ENCODE results near the gene MYEOV. TPM values are rescaled to one million over a fixed set of nuclear protein-coding genes. Genes with fewer than 3 reads are reported as not detected.

The MYEOV gene
- total RNA-seq, 4 donors from 2014 or later: 0.35 to 1.4 TPM; not detected in 2

- no peak for TF ChIP-seq POLR2A (IDR thresholded peaks at IDR 0.05)
- no peak for TF ChIP-seq CTCF (IDR thresholded peaks at IDR 0.05)
- no peak overlapping the region for H3K4me3 ChIP-seq
- intact Hi-C loops (cut with DNase I; ENCODE audit: low total_unique reads): no loop called here
- no peak for DNase-seq
- no peaks in the 10 kb centered on the region for H3K27me3 ChIP-seq
- no peaks in the 10 kb centered on the region for H3K9me3 ChIP-seq
- H3K27ac ChIP-seq: no peak overlapping the region
- H3K36me3 ChIP-seq: no peaks in the 10 kb centered on the region
- H3K4me1 ChIP-seq: no peaks in the 10 kb centered on the region
Measured at GRCh38 chr11:69311767-69312385, 17.9 kb downstream of the MYEOV start.

DNA sequence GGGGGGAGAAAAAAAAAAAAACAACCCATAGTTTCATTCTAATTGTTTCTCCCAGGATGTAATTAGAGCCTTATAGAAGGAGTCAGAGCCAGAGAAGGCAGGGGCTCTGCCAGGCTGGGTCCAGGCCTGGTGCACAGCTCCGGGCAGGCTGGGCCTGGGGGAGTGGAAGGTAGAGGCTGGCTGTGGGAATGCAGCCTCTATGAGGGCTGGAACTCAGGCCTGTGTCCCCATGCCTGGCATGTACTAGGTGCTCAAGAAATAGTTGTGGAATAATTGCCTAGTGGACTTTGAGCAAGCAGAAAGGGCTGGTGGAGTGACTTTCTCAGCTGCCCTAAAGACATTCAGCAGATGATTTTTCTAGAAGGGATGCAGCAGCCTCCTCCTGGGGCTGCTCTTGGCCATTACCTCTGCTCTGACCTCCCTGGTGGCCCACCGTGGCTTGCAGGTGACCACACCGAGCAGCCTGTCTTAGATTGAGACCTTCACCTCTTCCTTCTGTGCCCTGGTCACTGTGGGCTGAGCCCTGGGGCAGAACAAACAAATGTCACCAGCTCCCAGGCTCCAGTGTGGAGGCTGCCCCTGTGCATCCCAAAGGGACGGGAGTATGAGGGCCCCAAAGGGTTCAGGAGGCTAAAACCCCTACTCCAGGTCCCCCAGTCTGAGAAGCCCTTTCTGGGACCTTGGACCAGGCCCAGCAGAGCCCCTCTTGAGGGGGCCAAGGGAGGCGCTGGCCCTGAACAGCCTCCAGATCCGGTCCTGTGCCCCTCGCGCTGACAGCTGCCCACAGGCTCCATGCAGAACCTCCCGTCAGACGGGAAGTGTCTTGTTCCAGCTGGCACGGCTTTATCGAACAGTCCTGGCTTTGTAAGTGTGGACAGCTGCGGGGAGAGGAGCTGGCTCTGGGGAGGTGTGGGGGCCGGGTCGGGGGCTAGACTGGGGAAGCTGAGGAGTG lies 18.8 kb downstream of the MYEOV start:
- intact Hi-C loops (cut with DNase I; ENCODE audit: low total_unique reads): no loop called here

GRCh38 chr11:69313992-69314391 lies 20.0 kb downstream of the MYEOV start:
- TF ChIP-seq POLR2A (IDR thresholded peaks at IDR 0.05) (no peak), CTCF (IDR thresholded peaks at IDR 0.05) (no peak)
- no peaks in the 10 kb centered on the region for H3K27me3 ChIP-seq
- intact Hi-C loops (cut with DNase I; ENCODE audit: low total_unique reads): no loop called here
- no peaks in the 10 kb centered on the region for H3K9me3 ChIP-seq
- no peak overlapping the region for H3K27ac ChIP-seq
- no peaks in the 10 kb centered on the region for H3K36me3 ChIP-seq
- no peaks in the 10 kb centered on the region for H3K4me1 ChIP-seq
- no peak for DNase-seq
- H3K4me3 ChIP-seq: no peak overlapping the region

More for the DNA sequence above, 18.8 kb downstream of the MYEOV start:
- Histone ChIP-seq H3K4me1 (no peaks in the 10 kb centered on the region), H3K4me3 (no peak overlapping the region), H3K9me3 (no peaks in the 10 kb centered on the region), H3K27me3 (no peaks in the 10 kb centered on the region), H3K36me3 (no peaks in the 10 kb centered on the region), H3K27ac (no peak overlapping the region)
- no peak for DNase-seq
- TF ChIP-seq POLR2A (IDR thresholded peaks at IDR 0.05) (no peak), CTCF (IDR thresholded peaks at IDR 0.05) (no peak)

- H3K4me1 ChIP-seq: no peaks in the 10 kb centered on the region
- no peak overlapping the region for H3K27ac ChIP-seq
- no peak overlapping the region for H3K4me3 ChIP-seq
- TF ChIP-seq POLR2A (IDR thresholded peaks at IDR 0.05): no peak
- no peak for TF ChIP-seq CTCF (IDR thresholded peaks at IDR 0.05)
- no peak for DNase-seq
- no peaks in the 10 kb centered on the region for H3K27me3 ChIP-seq
- no peaks in the 10 kb centered on the region for H3K9me3 ChIP-seq
- no peaks in the 10 kb centered on the region for H3K36me3 ChIP-seq
- intact Hi-C loops (cut with DNase I; ENCODE audit: low total_unique reads): no loop called here
Measured at GRCh38 chr11:69314555-69314954, 20.6 kb downstream of the MYEOV start.

- H3K9me3 ChIP-seq: no peaks in the 10 kb centered on the region
Measured at GRCh38 chr11:69316956-69317355, 23.0 kb downstream of the MYEOV start.

More at GRCh38 chr11:69316956-69317355, 23.0 kb downstream of the MYEOV start:
- intact Hi-C loops (cut with DNase I; ENCODE audit: low total_unique reads): no loop called here
- Histone ChIP-seq H3K36me3 (no peaks in the 10 kb centered on the region), H3K27me3 (no peaks in the 10 kb centered on the region), H3K4me3 (no peak overlapping the region), H3K4me1 (no peaks in the 10 kb centered on the region), H3K27ac (no peak overlapping the region)
- TF ChIP-seq CTCF (IDR thresholded peaks at IDR 0.05): no peak
- DNase-seq: no peak

Measured in uterus (tissue), 4 donors.